Astrocyte of the cerebellum (primary cell): ENCODE measurements around the gene KCNMB3.
A peak's percentile ranks its signal among the peaks of the same experiment; 100 is the strongest.
"Not testable (repeated sequence)": the region's sequence is repeated elsewhere in the genome, so short reads cannot be mapped to it uniquely, and the experiment has no call there.

ENCODE experiments used
- DNase-seq: peaks from one replicate; pipeline ENCODE4 v3.0.0-alpha.2; 2011; ENCODE audit warnings: low read depth
- H3K4me3 ChIP-seq: 2 replicates; pipeline ENCODE4 v1.5.1; 2011; ENCODE audit warnings: mild to moderate bottlenecking, low read depth, low read length, moderate library complexity
- in situ Hi-C: cut with HindIII; loops from 2 replicates; pipeline ENCODE4 v1.10.0; 2017; ENCODE audit warnings: low sequenced_read_pairs
- TF ChIP-seq, protein P1 (sequence below): IDR thresholded peaks from 2 replicates; pipeline ENCODE4 v1.5.1; 2012; ENCODE audit warnings: low read length, low read depth, moderate library complexity, mild to moderate bottlenecking; ENCODE audit errors: missing control alignments

The KCNMB3 gene

DNA sequence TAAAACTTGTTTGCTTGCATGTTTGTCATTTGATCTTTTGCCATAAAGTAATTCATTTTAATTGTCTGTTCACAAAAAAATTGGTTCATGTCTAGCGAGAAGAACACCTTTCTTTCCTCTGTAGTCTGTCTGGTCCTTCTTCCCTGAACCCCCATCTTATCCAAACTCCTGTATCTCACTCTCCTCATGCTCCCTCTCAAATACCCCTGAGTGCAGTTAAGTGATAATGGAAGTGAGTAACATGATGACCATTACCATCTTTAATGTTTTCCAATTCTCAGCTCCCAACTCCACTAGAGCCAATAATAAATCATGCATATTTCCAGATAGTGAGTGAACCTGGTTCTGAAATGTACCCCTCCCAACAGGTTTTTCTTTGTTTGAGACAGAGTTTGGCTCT lies 14.2 kb upstream of the KCNMB3 start:
- H3K4me3 ChIP-seq: no peak overlapping the region
- in situ Hi-C loops: no loop called here
- TF ChIP-seq, protein P1, sequence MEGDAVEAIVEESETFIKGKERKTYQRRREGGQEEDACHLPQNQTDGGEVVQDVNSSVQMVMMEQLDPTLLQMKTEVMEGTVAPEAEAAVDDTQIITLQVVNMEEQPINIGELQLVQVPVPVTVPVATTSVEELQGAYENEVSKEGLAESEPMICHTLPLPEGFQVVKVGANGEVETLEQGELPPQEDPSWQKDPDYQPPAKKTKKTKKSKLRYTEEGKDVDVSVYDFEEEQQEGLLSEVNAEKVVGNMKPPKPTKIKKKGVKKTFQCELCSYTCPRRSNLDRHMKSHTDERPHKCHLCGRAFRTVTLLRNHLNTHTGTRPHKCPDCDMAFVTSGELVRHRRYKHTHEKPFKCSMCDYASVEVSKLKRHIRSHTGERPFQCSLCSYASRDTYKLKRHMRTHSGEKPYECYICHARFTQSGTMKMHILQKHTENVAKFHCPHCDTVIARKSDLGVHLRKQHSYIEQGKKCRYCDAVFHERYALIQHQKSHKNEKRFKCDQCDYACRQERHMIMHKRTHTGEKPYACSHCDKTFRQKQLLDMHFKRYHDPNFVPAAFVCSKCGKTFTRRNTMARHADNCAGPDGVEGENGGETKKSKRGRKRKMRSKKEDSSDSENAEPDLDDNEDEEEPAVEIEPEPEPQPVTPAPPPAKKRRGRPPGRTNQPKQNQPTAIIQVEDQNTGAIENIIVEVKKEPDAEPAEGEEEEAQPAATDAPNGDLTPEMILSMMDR: no peak
- DNase-seq: no peak

DNA sequence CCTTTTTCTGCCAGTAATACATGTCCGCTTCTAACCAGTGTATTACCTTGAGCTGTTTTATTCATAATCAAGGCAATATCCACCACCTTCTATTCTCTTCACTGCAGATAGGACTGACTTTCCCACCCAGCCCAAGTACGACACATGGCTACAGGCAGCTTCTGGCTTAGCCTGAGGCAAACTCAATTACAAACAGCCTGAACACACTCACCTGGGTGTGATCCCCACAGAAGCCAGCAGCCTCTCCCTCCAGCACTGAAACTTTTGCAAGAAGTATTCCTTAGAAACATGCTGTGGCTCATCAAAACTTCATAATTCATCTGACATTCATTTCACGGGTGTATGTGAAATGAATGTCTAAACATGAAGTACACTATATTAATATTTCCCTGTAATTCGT lies 13.5 kb upstream of the KCNMB3 start:
- no peak for DNase-seq
- H3K4me3 ChIP-seq: no peak overlapping the region
- in situ Hi-C loops: no loop called here
- TF ChIP-seq, protein P1: no peak

GRCh38 chr3:179263134-179263533 lies 12.2 kb upstream of the KCNMB3 start:
- H3K4me3 ChIP-seq: no peak overlapping the region
- in situ Hi-C loops: no loop called here
- DNase-seq: no peak
- TF ChIP-seq, protein P1: no peak

- in situ Hi-C loops: no loop called here
- H3K4me3 ChIP-seq: peak overlapping the region; percentile 49
- no peak for DNase-seq
- TF ChIP-seq, protein P1: no peak
Observed at GRCh38 chr3:179260949-179261765, 10.2 kb upstream of the KCNMB3 start.

- in situ Hi-C loops, H3K4me3 ChIP-seq, DNase-seq: not testable (repeated sequence)
Observed at GRCh38 chr3:179259959-179260756, 9.2 kb upstream of the KCNMB3 start.

DNA sequence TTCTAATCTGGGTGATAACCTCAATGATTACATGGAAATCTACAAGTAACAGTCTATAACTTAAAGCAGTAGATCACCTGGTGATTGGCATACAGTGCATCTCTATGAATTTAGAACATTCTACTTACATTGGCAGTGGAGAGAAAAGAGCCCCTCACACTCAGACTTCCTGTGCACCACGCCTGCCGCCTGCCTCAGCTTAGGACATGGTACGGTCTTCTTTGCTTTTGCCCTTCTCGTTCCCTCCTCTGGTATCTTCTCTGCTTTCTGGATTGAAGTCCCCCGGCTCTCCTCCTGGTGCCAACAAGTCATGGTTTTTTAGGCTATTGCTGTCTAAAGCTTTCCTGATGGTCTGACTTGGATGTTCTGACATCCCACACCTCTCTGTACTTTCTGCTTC lies 7.9 kb upstream of the KCNMB3 start:
- in situ Hi-C loops: no loop called here
- H3K4me3 ChIP-seq: no peak overlapping the region
- TF ChIP-seq, protein P1: no peak
- DNase-seq: no peak

GRCh38 chr3:179257742-179258141 lies 6.8 kb upstream of the KCNMB3 start:
- H3K4me3 ChIP-seq, DNase-seq, in situ Hi-C loops: not testable (repeated sequence)
